GM18861 (cell line): Measurements from ENCODE around the gene DBX2.
"Not testable (repeated sequence)": the region's sequence is repeated elsewhere in the genome, so short reads cannot be mapped to it uniquely, and the experiment has no call there.

Experiments used
- ATAC-seq: cut with Tn5 transposase; IDR thresholded peaks from one replicate; pipeline ENCODE4 v1.9.1; 2021; ENCODE audit not compliant: unreplicated experiment

The DBX2 gene

GRCh38 chr12:45050751-45051571 lies at the start of gene DBX2:
TSS of gene DBX2 (minus strand) at chr12:45051099. CDS start at chr12:45050927, 172 bp downstream.
- ATAC-seq: no peak

GRCh38 chr12:45098766-45099165 lies 47.9 kb upstream of the DBX2 start:
- ATAC-seq: no peak

GRCh38 chr12:45095417-45095816 lies 44.5 kb upstream of the DBX2 start:
- ATAC-seq: not testable (repeated sequence)

- no peak for ATAC-seq
These were observed 42.2 kb upstream of the DBX2 start for GRCh38 chr12:45093051-45093450.

- ATAC-seq: no peak
These were observed 38.6 kb upstream of the DBX2 start for GRCh38 chr12:45089411-45090075.

GRCh38 chr12:45088608-45089007 lies 37.7 kb upstream of the DBX2 start:
- no peak for ATAC-seq

GRCh38 chr12:45084248-45084647 lies 33.3 kb upstream of the DBX2 start:
- not testable (repeated sequence) for ATAC-seq

- ATAC-seq: no peak
These were observed 26.4 kb upstream of the DBX2 start for GRCh38 chr12:45077251-45077650.

- ATAC-seq: no peak
These were observed 25.6 kb upstream of the DBX2 start for GRCh38 chr12:45076417-45077026.

GRCh38 chr12:45075587-45076282 lies 24.8 kb upstream of the DBX2 start:
- ATAC-seq: no peak

GRCh38 chr12:45065125-45065626 lies 14.3 kb upstream of the DBX2 start:
- no peak for ATAC-seq

- ATAC-seq: no peak
These were observed 10.1 kb upstream of the DBX2 start for GRCh38 chr12:45060976-45061375.

- ATAC-seq: no peak
These were observed 750 bp upstream of the DBX2 start for GRCh38 chr12:45051572-45052125.

GRCh38 chr12:45049912-45050750 lies 768 bp downstream of the DBX2 start:
- no peak for ATAC-seq

GRCh38 chr12:45042599-45042998 lies 8.3 kb downstream of the DBX2 start:
- no peak for ATAC-seq

- ATAC-seq: no peak
These were observed 9.9 kb downstream of the DBX2 start for GRCh38 chr12:45040977-45041376.

GRCh38 chr12:45039757-45040156 lies 11.1 kb downstream of the DBX2 start:
- no peak for ATAC-seq

GRCh38 chr12:45034861-45035265 lies 16.0 kb downstream of the DBX2 start:
- ATAC-seq: no peak

GRCh38 chr12:45017916-45018315 lies 33.0 kb downstream of the DBX2 start:
- no peak for ATAC-seq

GRCh38 chr12:45014396-45014795 lies 36.5 kb downstream of the DBX2 start:
- ATAC-seq: no peak
